HepG2 (cell line): Measurements from ENCODE around the gene CNTROB. TPM values are rescaled to one million over a fixed set of nuclear protein-coding genes. Genes with fewer than 3 reads are reported as not detected.

Experiments
- GTF3A ChIP-seq: sonication (generic); formaldehyde crosslinking; conservative IDR thresholded peaks from 2 replicates; pipeline ENCODE4 v1.4.0; 2020; ENCODE audit warnings: mild to moderate bottlenecking, missing genetic modification reagents
- NRL ChIP-seq: sonication (generic); formaldehyde crosslinking; IDR thresholded peaks from 2 replicates; pipeline ENCODE4 v1.5.0; 2020; ENCODE audit warnings: missing genetic modification reagents, mild to moderate bottlenecking, moderate library complexity, borderline replicate concordance
- PHF5A ChIP-seq: IDR thresholded peaks from one replicate; pipeline ENCODE4 v1.6.1; 2018; ENCODE audit warnings: low read depth, missing genetic modification reagents; ENCODE audit not compliant: unreplicated experiment
- SRF ChIP-seq: IDR thresholded peaks from 2 replicates; pipeline ENCODE4 v1.6.1; 2011; ENCODE audit warnings: mild to moderate bottlenecking, low read depth, low read length, moderate library complexity
- TEF ChIP-seq: sonication (generic); formaldehyde crosslinking; IDR thresholded peaks from 2 replicates; pipeline ENCODE4 v1.5.0; 2020; ENCODE audit warnings: missing genetic modification reagents
- ZNF775 ChIP-seq: sonication (generic); formaldehyde crosslinking; IDR thresholded peaks from 2 replicates; pipeline ENCODE4 v1.4.0; 2020; ENCODE audit warnings: missing genetic modification reagents, mild to moderate bottlenecking, moderate library complexity, borderline replicate concordance
- polyA plus RNA-seq, 8 experiments: library from polyadenylated mRNA; depleted of rRNA in 3 of 8; stranded (reverse) in 7 of 8; unstranded in 1 of 8; fragments of >200 nt; fragmentation: Illumina TruSeq in 4 of 8; extraction: Trizol in 4 of 8; gene quantifications; 2 replicates each; pipeline versions ENCODE4 v1.2.1 to v1.2.3, GENCODE V29; 2011 to 2016; ENCODE audit warnings: low read depth in 4 of 8, missing spikeins in 1 of 8, mixed read lengths in 1 of 8; ENCODE audit not compliant: insufficient read depth in 1 of 8
- total RNA-seq, 5 experiments: library from RNA; depleted of rRNA; stranded (reverse); fragments of >200 nt; fragmentation: Illumina TruSeq; extraction: Trizol; gene quantifications; 2 replicates each; pipeline ENCODE4 v1.2.3, GENCODE V29; 2016; ENCODE audit warnings: low read depth in 1 of 5
- TF ChIP-seq, protein P1 (sequence below): sonication (generic); formaldehyde crosslinking; IDR thresholded peaks from 2 replicates; pipeline ENCODE4 v1.5.1; 2020; ENCODE audit warnings: mild to moderate bottlenecking, missing genetic modification reagents, borderline replicate concordance
- TF ChIP-seq, protein P2 (sequence below): sonication (generic); formaldehyde crosslinking; IDR thresholded peaks from 2 replicates; pipeline ENCODE4 v1.8.1; 2022; ENCODE audit warnings: low read depth, mild to moderate bottlenecking, missing genetic modification reagents
- TF ChIP-seq, protein P3 (sequence below): sonication (generic); formaldehyde crosslinking; IDR thresholded peaks from 2 replicates; pipeline ENCODE4 v1.8.0; 2022; ENCODE audit warnings: missing genetic modification reagents, mild to moderate bottlenecking, moderate library complexity, borderline replicate concordance
- TF ChIP-seq, protein P4 (sequence below): sonication (generic); formaldehyde crosslinking; IDR thresholded peaks from 2 replicates; pipeline ENCODE4 v1.4.0; 2020; ENCODE audit warnings: missing genetic modification reagents, borderline replicate concordance
- TF ChIP-seq, protein P5 (sequence below): sonication (generic); formaldehyde crosslinking; IDR thresholded peaks from 2 replicates; pipeline ENCODE4 v1.5.0; 2020; ENCODE audit warnings: mild to moderate bottlenecking, missing genetic modification reagents, borderline replicate concordance
- TF ChIP-seq, protein P6 (sequence below): sonication (generic); formaldehyde crosslinking; IDR thresholded peaks from 2 replicates; pipeline ENCODE4 v1.8.1; 2023; ENCODE audit warnings: mild to moderate bottlenecking, inconsistent platforms, moderate library complexity, missing genetic modification reagents, borderline replicate concordance

CNTROB gene
- total and polyA plus RNA-seq, 2 of the 13 experiments (the other 11 are each of a cell fraction or from before 2014, with no cell fraction given), result 21.2 to 24.1 TPM

DNA sequence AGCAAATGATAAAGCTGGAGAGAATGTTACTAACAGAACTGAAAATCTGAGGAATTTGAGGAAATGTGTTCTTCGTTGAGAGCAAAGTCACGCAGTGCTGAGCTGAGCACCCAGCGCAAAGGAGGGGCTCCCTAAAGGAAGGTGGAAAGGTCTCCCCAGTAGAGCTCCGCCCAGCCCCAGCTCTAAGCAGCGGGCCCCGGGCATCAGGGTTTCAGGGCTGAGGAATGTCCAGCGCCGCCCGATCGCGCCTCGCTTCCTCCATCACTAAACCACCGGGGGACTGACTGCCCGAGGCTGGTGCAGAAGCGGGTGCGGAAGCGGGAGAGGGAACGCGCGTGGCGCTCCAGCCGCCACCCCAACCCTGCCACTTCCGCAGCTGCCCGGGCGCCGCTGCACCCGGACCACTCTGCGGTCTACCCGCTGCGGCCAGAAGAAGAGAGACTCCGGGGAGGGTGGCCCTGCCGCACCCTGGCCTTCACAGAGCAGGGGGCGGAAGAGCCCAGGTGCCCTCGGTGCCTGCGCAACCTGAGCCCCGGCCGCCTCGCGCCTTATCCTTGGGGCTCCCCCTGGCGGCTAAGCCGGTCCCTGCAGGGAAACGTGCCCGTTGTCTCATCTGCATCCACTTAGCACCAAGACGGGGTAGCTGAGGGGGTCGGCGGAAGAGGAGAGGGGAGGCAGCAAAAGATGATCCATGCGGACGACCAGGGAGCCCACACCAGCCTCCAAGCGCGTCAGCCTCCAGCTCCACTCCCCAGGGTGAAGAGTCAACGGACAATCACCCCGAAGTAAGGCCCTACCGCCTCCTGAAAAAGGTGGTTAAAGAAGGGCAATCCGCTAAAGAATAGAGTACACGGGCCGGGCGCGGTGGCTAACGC, 58.0 kb downstream of the CNTROB start (continued):
- TF ChIP-seq, protein P1, sequence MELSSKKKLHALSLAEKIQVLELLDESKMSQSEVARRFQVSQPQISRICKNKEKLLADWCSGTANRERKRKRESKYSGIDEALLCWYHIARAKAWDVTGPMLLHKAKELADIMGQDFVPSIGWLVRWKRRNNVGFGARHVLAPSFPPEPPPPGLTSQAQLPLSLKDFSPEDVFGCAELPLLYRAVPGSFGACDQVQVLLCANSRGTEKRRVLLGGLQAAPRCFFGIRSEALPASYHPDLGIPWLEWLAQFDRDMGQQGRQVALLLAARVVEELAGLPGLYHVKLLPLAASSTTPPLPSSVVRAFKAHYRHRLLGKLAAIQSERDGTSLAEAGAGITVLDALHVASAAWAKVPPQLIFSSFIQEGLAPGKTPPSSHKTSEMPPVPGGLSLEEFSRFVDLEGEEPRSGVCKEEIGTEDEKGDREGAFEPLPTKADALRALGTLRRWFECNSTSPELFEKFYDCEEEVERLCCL (CRISPR knock-in tag), result no peak
- TF ChIP-seq, protein P2, sequence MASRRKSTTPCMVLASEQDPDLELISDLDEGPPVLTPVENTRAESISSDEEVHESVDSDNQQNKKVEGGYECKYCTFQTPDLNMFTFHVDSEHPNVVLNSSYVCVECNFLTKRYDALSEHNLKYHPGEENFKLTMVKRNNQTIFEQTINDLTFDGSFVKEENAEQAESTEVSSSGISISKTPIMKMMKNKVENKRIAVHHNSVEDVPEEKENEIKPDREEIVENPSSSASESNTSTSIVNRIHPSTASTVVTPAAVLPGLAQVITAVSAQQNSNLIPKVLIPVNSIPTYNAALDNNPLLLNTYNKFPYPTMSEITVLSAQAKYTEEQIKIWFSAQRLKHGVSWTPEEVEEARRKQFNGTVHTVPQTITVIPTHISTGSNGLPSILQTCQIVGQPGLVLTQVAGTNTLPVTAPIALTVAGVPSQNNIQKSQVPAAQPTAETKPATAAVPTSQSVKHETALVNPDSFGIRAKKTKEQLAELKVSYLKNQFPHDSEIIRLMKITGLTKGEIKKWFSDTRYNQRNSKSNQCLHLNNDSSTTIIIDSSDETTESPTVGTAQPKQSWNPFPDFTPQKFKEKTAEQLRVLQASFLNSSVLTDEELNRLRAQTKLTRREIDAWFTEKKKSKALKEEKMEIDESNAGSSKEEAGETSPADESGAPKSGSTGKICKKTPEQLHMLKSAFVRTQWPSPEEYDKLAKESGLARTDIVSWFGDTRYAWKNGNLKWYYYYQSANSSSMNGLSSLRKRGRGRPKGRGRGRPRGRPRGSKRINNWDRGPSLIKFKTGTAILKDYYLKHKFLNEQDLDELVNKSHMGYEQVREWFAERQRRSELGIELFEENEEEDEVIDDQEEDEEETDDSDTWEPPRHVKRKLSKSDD, result no peak
- TF ChIP-seq GTF3A (no peak), PHF5A (CRISPR knock-in tag) (no peak), TEF (CRISPR knock-in tag) (no peak), NRL (CRISPR knock-in tag) (no peak), SRF (no peak), ZNF775 (CRISPR knock-in tag) (no peak)
- TF ChIP-seq, protein P3, sequence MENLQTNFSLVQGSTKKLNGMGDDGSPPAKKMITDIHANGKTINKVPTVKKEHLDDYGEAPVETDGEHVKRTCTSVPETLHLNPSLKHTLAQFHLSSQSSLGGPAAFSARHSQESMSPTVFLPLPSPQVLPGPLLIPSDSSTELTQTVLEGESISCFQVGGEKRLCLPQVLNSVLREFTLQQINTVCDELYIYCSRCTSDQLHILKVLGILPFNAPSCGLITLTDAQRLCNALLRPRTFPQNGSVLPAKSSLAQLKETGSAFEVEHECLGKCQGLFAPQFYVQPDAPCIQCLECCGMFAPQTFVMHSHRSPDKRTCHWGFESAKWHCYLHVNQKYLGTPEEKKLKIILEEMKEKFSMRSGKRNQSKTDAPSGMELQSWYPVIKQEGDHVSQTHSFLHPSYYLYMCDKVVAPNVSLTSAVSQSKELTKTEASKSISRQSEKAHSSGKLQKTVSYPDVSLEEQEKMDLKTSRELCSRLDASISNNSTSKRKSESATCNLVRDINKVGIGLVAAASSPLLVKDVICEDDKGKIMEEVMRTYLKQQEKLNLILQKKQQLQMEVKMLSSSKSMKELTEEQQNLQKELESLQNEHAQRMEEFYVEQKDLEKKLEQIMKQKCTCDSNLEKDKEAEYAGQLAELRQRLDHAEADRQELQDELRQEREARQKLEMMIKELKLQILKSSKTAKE (CRISPR knock-in tag), result no peak
- TF ChIP-seq, protein P4, sequence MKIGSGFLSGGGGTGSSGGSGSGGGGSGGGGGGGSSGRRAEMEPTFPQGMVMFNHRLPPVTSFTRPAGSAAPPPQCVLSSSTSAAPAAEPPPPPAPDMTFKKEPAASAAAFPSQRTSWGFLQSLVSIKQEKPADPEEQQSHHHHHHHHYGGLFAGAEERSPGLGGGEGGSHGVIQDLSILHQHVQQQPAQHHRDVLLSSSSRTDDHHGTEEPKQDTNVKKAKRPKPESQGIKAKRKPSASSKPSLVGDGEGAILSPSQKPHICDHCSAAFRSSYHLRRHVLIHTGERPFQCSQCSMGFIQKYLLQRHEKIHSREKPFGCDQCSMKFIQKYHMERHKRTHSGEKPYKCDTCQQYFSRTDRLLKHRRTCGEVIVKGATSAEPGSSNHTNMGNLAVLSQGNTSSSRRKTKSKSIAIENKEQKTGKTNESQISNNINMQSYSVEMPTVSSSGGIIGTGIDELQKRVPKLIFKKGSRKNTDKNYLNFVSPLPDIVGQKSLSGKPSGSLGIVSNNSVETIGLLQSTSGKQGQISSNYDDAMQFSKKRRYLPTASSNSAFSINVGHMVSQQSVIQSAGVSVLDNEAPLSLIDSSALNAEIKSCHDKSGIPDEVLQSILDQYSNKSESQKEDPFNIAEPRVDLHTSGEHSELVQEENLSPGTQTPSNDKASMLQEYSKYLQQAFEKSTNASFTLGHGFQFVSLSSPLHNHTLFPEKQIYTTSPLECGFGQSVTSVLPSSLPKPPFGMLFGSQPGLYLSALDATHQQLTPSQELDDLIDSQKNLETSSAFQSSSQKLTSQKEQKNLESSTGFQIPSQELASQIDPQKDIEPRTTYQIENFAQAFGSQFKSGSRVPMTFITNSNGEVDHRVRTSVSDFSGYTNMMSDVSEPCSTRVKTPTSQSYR, result no peak
- TF ChIP-seq, protein P5, sequence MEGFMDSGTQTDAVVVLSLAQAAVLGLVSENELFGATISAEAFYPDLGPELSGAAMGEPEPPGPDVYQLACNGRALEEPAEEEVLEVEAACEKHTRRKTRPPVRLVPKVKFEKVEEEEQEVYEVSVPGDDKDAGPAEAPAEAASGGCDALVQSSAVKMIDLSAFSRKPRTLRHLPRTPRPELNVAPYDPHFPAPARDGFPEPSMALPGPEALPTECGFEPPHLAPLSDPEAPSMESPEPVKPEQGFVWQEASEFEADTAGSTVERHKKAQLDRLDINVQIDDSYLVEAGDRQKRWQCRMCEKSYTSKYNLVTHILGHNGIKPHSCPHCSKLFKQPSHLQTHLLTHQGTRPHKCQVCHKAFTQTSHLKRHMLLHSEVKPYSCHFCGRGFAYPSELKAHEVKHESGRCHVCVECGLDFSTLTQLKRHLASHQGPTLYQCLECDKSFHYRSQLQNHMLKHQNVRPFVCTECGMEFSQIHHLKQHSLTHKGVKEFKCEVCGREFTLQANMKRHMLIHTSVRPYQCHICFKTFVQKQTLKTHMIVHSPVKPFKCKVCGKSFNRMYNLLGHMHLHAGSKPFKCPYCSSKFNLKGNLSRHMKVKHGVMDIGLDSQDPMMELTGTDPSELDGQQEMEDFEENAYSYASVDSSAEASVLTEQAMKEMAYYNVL (CRISPR knock-in tag), result no peak
- TF ChIP-seq, protein P6, sequence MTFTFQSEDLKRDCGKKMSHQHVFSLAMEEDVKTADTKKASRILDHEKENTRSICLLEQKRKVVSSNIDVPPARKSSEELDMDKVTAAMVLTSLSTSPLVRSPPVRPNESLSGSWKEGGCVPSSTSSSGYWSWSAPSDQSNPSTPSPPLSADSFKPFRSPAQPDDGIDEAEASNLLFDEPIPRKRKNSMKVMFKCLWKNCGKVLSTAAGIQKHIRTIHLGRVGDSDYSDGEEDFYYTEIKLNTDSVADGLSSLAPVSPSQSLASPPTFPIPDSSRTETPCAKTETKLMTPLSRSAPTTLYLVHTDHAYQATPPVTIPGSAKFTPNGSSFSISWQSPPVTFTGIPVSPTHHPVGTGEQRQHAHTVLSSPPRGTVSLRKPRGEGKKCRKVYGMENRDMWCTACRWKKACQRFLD (CRISPR knock-in tag), result no peak
